HCT116 (cell line): ENCODE measurements around the gene TMEM117. TPM values are rescaled to one million over a fixed set of nuclear protein-coding genes. Genes with fewer than 3 reads are reported as not detected.
A peak's percentile ranks its signal among the peaks of the same experiment; 100 is the strongest.

Source experiments
- ATAC-seq: fragments of 200-7000 bp; cut with Tn5 transposase; 2 replicates; pipeline ENCODE4 v1.9.1; 2020; ENCODE audit warnings: mild to moderate bottlenecking, moderate library complexity
- BruUV-seq: library from RNA; stranded (reverse); fragments of 400-500 nt; replicated peaks from 2 replicates; lab custom pipeline; 2021; lab: Mats Ljungman, UMichigan
- CTCF ChIA-PET: fragments of 300-600 bp; sonication (Branson Sonifier 250); formaldehyde crosslinking; loops from one replicate; lab custom pipeline; 2021; ENCODE audit warnings: antibody characterized with exemption; lab: Charles Lee
- POLR2A ChIA-PET: fragments of 300-600, 350-600 bp; sonication (Branson Sonifier 250); formaldehyde crosslinking; loops from one replicate; lab custom pipeline; 2021; ENCODE audit warnings: antibody characterized with exemption; lab: Charles Lee
- RAD21 ChIA-PET, 2 experiments: fragments of 300-600 bp; sonication (Branson Sonifier 250); formaldehyde crosslinking; loops; one replicate each; lab custom pipeline; 2023; ENCODE audit warnings: low total read pairs in 2 of 2; ENCODE audit not compliant: uncharacterized antibody in 2 of 2, unreplicated experiment in 2 of 2, low non-redundant PET in 1 of 2; lab: Charles Lee
- DNase-seq: peaks from one replicate; pipeline ENCODE4 v3.0.0-alpha.2; 2010; ENCODE audit warnings: low read depth, low spot score
- H2AFZ ChIP-seq: fragments of 200-600 bp; shearing (Covaris generic), sonication (generic); 2 replicates; pipeline ENCODE4 v1.6.1; 2017; ENCODE audit warnings: low read depth, mixed run types, mixed read lengths, antibody characterized with exemption, low read length; ENCODE audit not compliant: poor library complexity, severe bottlenecking
- H3K27ac ChIP-seq: 2 replicates; pipeline ENCODE4 v1.5.1; 2012; ENCODE audit warnings: low read depth, low read length
- H3K27me3 ChIP-seq: fragments of 200-600 bp; sonication (generic); 2 replicates; pipeline ENCODE4 v1.6.1; 2016; ENCODE audit warnings: mixed run types, low read length, mixed read lengths; ENCODE audit not compliant: insufficient read depth
- H3K36me3 ChIP-seq, 2 experiments: fragments of 200-500 bp in 1 of 2; fragments of 200-600 bp in 1 of 2; sonication (Bioruptor generic) in 1 of 2; sonication (generic) in 1 of 2; 2 replicates each; pipeline versions ENCODE4 v1.5.1 to v1.6.1; 2014 to 2016; ENCODE audit warnings: low read length in 2 of 2, inconsistent platforms in 1 of 2, mixed read lengths in 1 of 2, mixed run types in 1 of 2; ENCODE audit not compliant: insufficient read depth in 2 of 2, control insufficient read depth in 1 of 2
- H3K4me1 ChIP-seq, 2 experiments: fragments of 200-600 bp in 1 of 2; sonication (generic) in 1 of 2; 2 replicates each; pipeline versions ENCODE4 v1.5.1 to v1.6.1; 2012 to 2017; ENCODE audit warnings: low read length in 2 of 2, inconsistent platforms in 1 of 2, mild to moderate bottlenecking in 1 of 2, mixed read lengths in 1 of 2, mixed run types in 1 of 2, moderate library complexity in 1 of 2; ENCODE audit not compliant: insufficient read depth in 2 of 2, control insufficient read depth in 1 of 2
- H3K4me2 ChIP-seq: fragments of 200-600 bp; sonication (generic); 2 replicates; pipeline ENCODE4 v1.6.1; 2017; ENCODE audit warnings: mixed run types, low read length, mixed read lengths
- H3K4me3 ChIP-seq, 2 experiments: fragments of 200-600 bp in 1 of 2; sonication (generic) in 1 of 2; replicated peaks in 1 of 2; 2 replicates each; pipeline ENCODE4 v1.5.1; 2011 to 2016; ENCODE audit warnings: low read length in 2 of 2, control low read depth in 1 of 2, low read depth in 1 of 2, mild to moderate bottlenecking in 1 of 2, mixed read lengths in 1 of 2, mixed run types in 1 of 2
- H3K79me2 ChIP-seq: fragments of 200-600 bp; sonication (generic); 2 replicates; pipeline ENCODE4 v1.6.1; 2017; ENCODE audit warnings: mild to moderate bottlenecking, mixed run types, low read length, moderate library complexity, mixed read lengths; ENCODE audit not compliant: insufficient read depth
- H3K9ac ChIP-seq: fragments of 200-600 bp; sonication (generic); 2 replicates; pipeline ENCODE4 v1.6.1; 2016; ENCODE audit warnings: low read length, mixed read lengths
- H3K9me2 ChIP-seq: fragments of 200-600 bp; sonication (generic), shearing (Covaris generic); 2 replicates; pipeline ENCODE4 v1.6.1; 2017; ENCODE audit warnings: mixed run types, mild to moderate bottlenecking, moderate library complexity; ENCODE audit not compliant: insufficient read depth
- H3K9me3 ChIP-seq, 2 experiments: fragments of 200-500 bp in 1 of 2; fragments of 200-600 bp in 1 of 2; sonication (Bioruptor generic) in 1 of 2; sonication (generic) in 1 of 2; 2 replicates each; pipeline ENCODE4 v1.6.1; 2014 to 2017; ENCODE audit warnings: low read length in 2 of 2, mixed read lengths in 2 of 2, inconsistent platforms in 1 of 2, low read depth in 1 of 2, mild to moderate bottlenecking in 1 of 2, mixed run types in 1 of 2, moderate library complexity in 1 of 2; ENCODE audit not compliant: control insufficient read depth in 1 of 2, insufficient read depth in 1 of 2
- H4K20me1 ChIP-seq: fragments of 200-600 bp; sonication (generic), shearing (Covaris generic); 2 replicates; pipeline ENCODE4 v1.6.1; 2017; ENCODE audit warnings: mixed run types, mild to moderate bottlenecking, moderate library complexity; ENCODE audit not compliant: insufficient read depth
- ATF3 ChIP-seq: IDR thresholded peaks from 2 replicates; pipeline ENCODE4 v1.6.1; 2012
- CBX3 ChIP-seq: IDR thresholded peaks from 2 replicates; pipeline ENCODE4 v1.6.1; 2012; ENCODE audit warnings: low read depth
- CEBPB ChIP-seq: IDR thresholded peaks from 2 replicates; pipeline ENCODE4 v1.6.1; 2012; ENCODE audit warnings: low read depth
- CTCF ChIP-seq, 3 experiments: fragments of 200-600 bp in 1 of 3; sonication (generic) in 1 of 3; IDR thresholded peaks in 2 of 3; conservative IDR thresholded peaks in 1 of 3; 2 replicates each; pipeline ENCODE4 v1.5.1; 2012 to 2017; ENCODE audit warnings: low read depth in 2 of 3, low read length in 2 of 3, antibody characterized with exemption in 1 of 3, borderline replicate concordance in 1 of 3, control low read depth in 1 of 3, mild to moderate bottlenecking in 1 of 3, mixed read lengths in 1 of 3, mixed run types in 1 of 3, moderate library complexity in 1 of 3; ENCODE audit not compliant: insufficient read depth in 1 of 3
- EGR1 ChIP-seq: IDR thresholded peaks from 2 replicates; pipeline ENCODE4 v1.6.1; 2012; ENCODE audit warnings: low read depth
- ELF1 ChIP-seq: IDR thresholded peaks from 2 replicates; pipeline ENCODE4 v1.6.1; 2012; ENCODE audit warnings: low read depth, borderline replicate concordance
- EZH2phosphoT487 ChIP-seq: fragments of 200-600 bp; IDR thresholded peaks from 2 replicates; pipeline ENCODE4 v1.6.1; 2018; ENCODE audit warnings: antibody characterized with exemption, borderline replicate concordance
- MAX ChIP-seq: IDR thresholded peaks from 2 replicates; pipeline ENCODE4 v1.6.1; 2012
- POLR2A ChIP-seq: IDR thresholded peaks from 2 replicates; pipeline ENCODE4 v1.7.0; 2011; ENCODE audit warnings: borderline replicate concordance; ENCODE audit not compliant: insufficient read depth, insufficient read length; ENCODE audit errors: extremely low read depth
- POLR2AphosphoS5 ChIP-seq: IDR thresholded peaks from 2 replicates; pipeline ENCODE4 v1.6.1; 2011; ENCODE audit warnings: mild to moderate bottlenecking, low read depth, low read length, moderate library complexity
- RAD21 ChIP-seq: IDR thresholded peaks from 2 replicates; pipeline ENCODE4 v1.6.1; 2012; ENCODE audit warnings: low read depth, mild to moderate bottlenecking
- SIN3A ChIP-seq: IDR thresholded peaks from 2 replicates; pipeline ENCODE4 v1.6.1; 2012; ENCODE audit warnings: low read depth
- SP1 ChIP-seq: IDR thresholded peaks from 2 replicates; pipeline ENCODE4 v1.6.1; 2012; ENCODE audit warnings: low read depth
- TCF7L2 ChIP-seq: IDR thresholded peaks from 2 replicates; pipeline ENCODE4 v1.7.0; 2011; ENCODE audit warnings: borderline replicate concordance, inconsistent platforms; ENCODE audit not compliant: insufficient read depth, insufficient read length; ENCODE audit errors: extremely low read depth
- YY1 ChIP-seq: IDR thresholded peaks from 2 replicates; pipeline ENCODE4 v1.6.1; 2011; ENCODE audit warnings: low read length, low read depth, moderate library complexity, mild to moderate bottlenecking; ENCODE audit not compliant: insufficient replicate concordance; ENCODE audit errors: extremely low read depth
- ZBTB33 ChIP-seq: IDR thresholded peaks from 2 replicates; pipeline ENCODE4 v1.6.1; 2011; ENCODE audit warnings: mild to moderate bottlenecking, low read length, moderate library complexity; ENCODE audit not compliant: insufficient replicate concordance; ENCODE audit errors: extremely low read depth
- ZFX ChIP-seq: fragments of 450-650 bp; IDR thresholded peaks from 2 replicates; pipeline ENCODE4 v1.6.1; 2017
- ZNF274 ChIP-seq: fragments of 200-500 bp; sonication (Bioruptor generic); IDR thresholded peaks from 2 replicates; pipeline ENCODE4 v1.6.1; 2014; ENCODE audit warnings: mild to moderate bottlenecking, low read depth, low read length, inconsistent platforms
- intact Hi-C: fragments of 100-400 bp; cut with micrococcal nuclease; formaldehyde crosslinking; loops from 2 replicates; pipeline ENCODE4 v1.10.0; 2022
- total RNA-seq: library from RNA; stranded (reverse); gene quantifications from one replicate; pipeline ENCODE4 v1.2.1, GENCODE V29; 2021; ENCODE audit not compliant: unreplicated experiment

TMEM117 gene
- total RNA-seq, 1 experiment from 2014 or later, result 3.6 TPM

- TF ChIP-seq ZNF274, result no peak
- TF ChIP-seq CTCF (IDR thresholded peaks at IDR 0.05 in 2 of 3, conservative IDR thresholded peaks at IDR 0.05 in 1 of 3; ENCODE audit: borderline replicate concordance in 1 of 3, insufficient read depth in 1 of 3, low read depth in 2 of 3, low read length in 2 of 3), result peak in 2 of 3 experiments; percentile 43 to 46; a peak in 3 of 6 replicates
- TF ChIP-seq, all 23 proteins: peak for 2
Measured at GRCh38 chr12:43914923-43915468, 79.1 kb downstream of the TMEM117 start (continued).

GRCh38 chr12:43917896-43918295 is 82.0 kb downstream of the TMEM117 start:
- Histone ChIP-seq H3K27ac (no peak overlapping the region), H3K4me2 (no peak overlapping the region), H3K4me3 (no peak overlapping the region), H3K79me2 (no peaks in the 10 kb centered on the region), H3K9me2 (no peaks in the 10 kb centered on the region), H2AFZ (no peak overlapping the region), H3K27me3 (no peaks in the 10 kb centered on the region), H3K4me1 (no peaks in the 10 kb centered on the region), H3K36me3 (no peaks in the 10 kb centered on the region), H4K20me1 (no peaks in the 10 kb centered on the region), H3K9ac (no peak overlapping the region), H3K9me3 (no peaks in the 10 kb centered on the region)
- no peak for ATAC-seq
- no TSS peak for BruUV-seq
- ChIA-PET RAD21 (no interaction called here), POLR2A (no interaction called here), CTCF (no interaction called here)
- no peak for DNase-seq
- intact Hi-C loops, result no loop called here
- TF ChIP-seq SIN3A (no peak), CEBPB (no peak), RAD21 (no peak), ATF3 (no peak), TCF7L2 (no peak), SP1 (no peak), EGR1 (no peak), ELF1 (no peak), ZFX (no peak), CBX3 (no peak), ZBTB33 (no peak), CTCF (IDR thresholded peaks at IDR 0.05 in 2 of 3, conservative IDR thresholded peaks at IDR 0.05 in 1 of 3; ENCODE audit: borderline replicate concordance in 1 of 3, insufficient read depth in 1 of 3, low read depth in 2 of 3, low read length in 2 of 3) (no peak), MAX (no peak), YY1 (no peak), POLR2AphosphoS5 (no peak), EZH2phosphoT487 (no peak), POLR2A (no peak)
